Activated T-cell treated with anti-CD3 and anti-CD28 coated beads for 4 hours (primary cell): ENCODE results near the gene SLC4A4.

Experiments used
- DNase-seq: peaks from one replicate; pipeline ENCODE4 v3.0.0-alpha.2; 2020

The SLC4A4 gene

DNA sequence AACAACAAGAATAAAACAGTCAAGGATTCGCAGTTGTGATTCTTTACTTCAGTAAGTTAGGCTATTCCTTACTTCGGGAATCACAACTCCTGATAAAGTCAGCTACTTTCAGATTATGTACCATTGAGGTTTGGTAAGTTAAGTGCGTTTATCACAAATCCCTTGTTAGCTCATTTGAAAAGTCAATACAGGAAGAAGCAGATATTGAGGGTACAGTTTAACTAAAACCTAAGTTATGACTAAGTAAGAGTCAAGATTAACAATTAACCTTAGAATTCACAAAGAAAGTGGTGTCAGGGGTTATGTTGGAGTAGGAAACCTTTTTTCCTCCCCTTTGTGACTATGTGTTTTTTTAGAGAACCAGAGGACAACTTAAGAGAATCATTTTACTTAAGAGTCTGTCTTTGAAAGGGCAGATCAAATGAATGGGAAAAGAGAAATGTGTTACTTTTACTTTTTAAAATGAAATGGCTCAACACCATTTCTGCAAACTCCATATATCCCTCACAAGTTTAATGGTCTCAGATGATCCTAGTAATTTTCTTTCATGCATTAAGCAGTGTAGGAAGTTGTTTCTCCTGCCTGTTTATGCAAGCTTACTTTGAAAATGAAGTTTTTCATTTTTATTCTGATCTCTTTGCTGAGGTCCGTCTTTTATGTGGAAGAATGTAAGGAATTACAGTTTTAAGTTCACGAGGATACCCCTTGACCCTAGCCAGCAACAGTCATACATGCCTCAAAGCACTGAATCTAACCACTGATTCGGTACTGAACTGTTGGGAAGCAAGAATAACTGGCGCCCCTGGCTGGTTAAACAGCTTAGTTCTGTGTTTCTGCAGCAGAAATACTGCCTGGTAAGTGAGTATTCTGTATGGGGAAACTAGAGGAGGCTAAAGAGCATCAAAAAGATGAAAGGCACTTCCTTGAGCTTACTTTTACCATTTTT is 211.7 kb downstream of the SLC4A4 start:
- no peak for DNase-seq

- no peak for DNase-seq
Measured at GRCh38 chr4:71553605-71554004, 214.8 kb downstream of the SLC4A4 start.

DNA sequence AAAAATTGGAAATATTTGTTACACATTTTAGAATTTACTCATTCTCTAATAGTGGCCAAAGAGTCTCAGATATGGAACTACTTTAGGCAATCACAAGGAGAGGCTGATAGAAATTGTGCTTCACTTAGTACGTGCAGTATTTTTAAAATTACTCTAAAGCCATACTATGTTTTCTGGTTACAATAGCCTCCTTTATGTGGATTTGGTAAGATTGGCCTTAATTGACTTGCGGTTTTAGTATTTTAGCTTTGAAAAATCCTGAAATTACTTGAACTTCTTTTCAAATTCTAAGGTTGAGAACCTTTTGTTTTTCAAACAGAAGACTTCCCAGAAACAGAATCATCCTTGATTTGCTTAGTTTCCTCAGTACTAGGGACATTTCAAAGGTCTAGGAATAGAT is 215.2 kb downstream of the SLC4A4 start:
- no peak for DNase-seq

- no peak for DNase-seq
Measured at GRCh38 chr4:71558248-71558647, 219.4 kb downstream of the SLC4A4 start.

- no peak for DNase-seq
Measured at GRCh38 chr4:71559957-71560571, 221.2 kb downstream of the SLC4A4 start.

DNA sequence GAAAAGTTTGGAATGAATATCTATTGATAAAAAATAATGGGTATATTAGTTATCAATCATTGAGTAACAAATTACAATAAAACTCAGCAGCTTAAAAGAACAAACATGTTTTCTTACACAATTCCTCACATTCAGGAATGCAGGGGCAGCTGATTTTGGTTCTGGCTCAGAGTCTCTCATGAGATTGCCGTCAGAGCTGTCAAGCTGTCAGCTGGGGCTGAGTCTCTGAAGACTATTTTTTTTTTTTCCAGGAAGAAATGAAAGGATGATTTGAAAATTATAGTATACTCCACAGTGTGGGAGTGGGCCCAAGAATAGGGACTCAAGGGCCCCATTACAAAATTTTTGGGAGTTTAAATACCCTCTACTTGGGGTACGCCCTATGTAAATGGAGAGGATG is 226.0 kb downstream of the SLC4A4 start:
- DNase-seq = no peak

- DNase-seq = no peak
Measured at GRCh38 chr4:71566856-71567255, 228.0 kb downstream of the SLC4A4 start.

GRCh38 chr4:71568131-71568530 is 229.3 kb downstream of the SLC4A4 start:
- DNase-seq = no peak

GRCh38 chr4:71570492-71570891 is 231.7 kb downstream of the SLC4A4 start:
- no peak for DNase-seq

GRCh38 chr4:71571346-71571745 is 232.5 kb downstream of the SLC4A4 start:
- no peak for DNase-seq

- DNase-seq = no peak
Measured at GRCh38 chr4:71583971-71584370, 245.2 kb downstream of the SLC4A4 start.

DNA sequence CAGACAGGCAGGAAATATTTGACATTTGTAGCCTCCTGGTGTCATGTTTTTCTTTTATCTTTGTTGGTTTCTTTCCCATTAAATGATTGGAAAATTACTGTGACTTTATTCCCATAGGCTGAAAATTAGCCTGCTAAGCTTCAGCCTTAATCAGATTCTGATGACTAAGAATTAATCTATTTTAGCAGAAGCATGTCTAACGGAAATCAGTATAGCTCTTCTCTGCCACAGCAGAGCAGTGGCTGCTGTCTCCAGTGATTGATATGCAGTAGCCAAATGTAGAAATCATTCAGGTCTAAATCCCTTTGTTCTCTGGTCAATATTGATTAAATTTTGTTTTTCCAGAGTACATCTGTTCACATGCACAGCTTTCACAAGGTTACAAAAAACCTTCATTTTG is 245.8 kb downstream of the SLC4A4 start:
- no peak for DNase-seq

DNA sequence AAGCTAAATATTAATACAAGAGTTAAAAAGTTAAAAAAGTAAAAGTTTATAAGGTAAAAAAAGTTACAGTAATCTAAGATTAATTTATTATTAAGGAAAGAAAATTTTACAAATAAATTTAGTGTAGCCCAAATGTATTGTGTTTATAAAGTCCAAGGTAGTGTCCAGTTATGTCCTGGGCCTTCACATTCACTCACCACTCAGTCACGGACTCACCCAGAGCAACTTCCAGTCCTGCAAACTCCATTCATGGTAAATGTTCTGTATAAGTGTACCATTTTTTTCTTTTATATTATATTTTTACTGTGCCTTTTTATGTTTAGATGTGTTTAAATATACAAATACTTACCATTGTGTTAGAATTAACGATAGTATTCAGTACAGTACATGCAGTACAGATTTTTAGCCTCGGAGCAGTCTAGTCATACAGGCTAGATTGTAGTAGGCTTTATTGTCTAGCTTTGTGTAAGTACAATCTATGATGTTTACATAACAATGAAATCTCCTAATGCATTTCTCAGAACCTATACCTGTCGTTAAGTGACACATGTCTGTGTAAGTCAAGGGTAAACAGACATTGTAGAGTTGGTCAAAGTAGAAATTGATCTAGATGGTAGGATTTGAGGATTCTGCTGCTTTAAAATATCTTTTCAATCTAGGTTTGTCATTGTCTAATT is 247.4 kb downstream of the SLC4A4 start:
- no peak for DNase-seq

- DNase-seq = no peak
Measured at GRCh38 chr4:71587995-71588394, 249.2 kb downstream of the SLC4A4 start.

GRCh38 chr4:71592793-71593192 is 254.0 kb downstream of the SLC4A4 start:
- no peak for DNase-seq

GRCh38 chr4:71593311-71593710 is 254.5 kb downstream of the SLC4A4 start:
- DNase-seq = no peak

DNA sequence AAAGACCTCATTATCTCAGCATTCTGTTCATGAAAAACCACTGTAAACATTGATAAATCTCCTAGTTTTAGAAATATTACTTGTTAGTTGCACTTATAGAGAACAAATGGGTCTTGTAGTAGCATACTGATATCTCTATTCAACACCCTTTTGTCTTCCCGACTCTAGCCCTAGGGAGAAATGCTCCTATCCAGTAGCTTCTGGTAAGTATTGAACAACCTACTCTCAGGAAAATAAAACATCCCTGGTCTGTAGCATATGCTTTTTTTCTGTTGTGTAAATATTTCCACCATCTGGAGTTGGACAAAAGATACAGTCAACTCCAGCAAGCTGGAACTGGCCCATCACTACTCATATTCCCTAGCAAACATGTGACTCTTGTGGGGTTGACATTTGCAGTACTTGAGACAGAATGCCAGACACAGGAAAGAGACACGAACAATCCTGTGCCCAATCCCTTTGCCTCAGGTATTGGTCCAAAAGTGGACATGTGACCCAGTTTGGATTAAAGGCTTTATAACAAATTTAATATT is 256.8 kb downstream of the SLC4A4 start:
- DNase-seq = no peak

DNA sequence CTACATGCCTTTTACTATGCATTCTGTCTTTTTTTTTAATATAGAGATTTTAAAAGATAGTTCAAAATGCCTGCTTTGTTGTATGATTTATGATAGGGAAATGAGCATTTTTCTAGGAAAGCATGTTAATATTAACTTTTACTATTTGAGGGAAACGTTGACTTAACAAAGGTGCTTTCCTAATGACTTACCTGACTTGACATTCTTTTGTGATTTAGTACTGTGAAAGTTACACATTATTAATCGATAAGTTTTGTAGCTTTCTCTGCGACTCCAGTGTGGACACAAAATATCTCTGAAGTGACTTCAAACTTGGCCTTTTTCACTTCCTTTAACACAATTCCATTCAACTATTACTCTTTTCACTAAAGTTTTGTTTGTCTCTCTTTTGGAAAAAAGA is 260.8 kb downstream of the SLC4A4 start:
- no peak for DNase-seq

GRCh38 chr4:71602289-71602900 is 263.6 kb downstream of the SLC4A4 start:
- no peak for DNase-seq

DNA sequence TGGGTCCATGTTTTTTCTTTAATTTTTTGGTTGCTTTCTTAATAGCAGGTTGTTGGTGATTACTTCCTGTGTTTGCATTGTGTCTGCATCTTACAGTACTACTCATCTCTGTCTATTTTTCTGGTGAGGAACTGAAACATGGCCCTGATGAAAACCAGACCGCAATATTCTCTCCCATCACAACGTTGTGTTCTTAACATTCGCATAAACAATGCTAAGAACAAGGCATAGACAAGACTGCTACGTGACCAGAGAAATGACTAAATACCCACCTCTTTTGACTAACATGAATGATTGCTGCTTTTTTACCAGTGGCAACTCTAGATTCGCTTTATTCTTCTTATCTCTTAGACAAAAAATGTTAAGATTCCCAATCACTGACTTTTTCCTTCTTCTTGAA is 266.0 kb downstream of the SLC4A4 start:
- no peak for DNase-seq

DNA sequence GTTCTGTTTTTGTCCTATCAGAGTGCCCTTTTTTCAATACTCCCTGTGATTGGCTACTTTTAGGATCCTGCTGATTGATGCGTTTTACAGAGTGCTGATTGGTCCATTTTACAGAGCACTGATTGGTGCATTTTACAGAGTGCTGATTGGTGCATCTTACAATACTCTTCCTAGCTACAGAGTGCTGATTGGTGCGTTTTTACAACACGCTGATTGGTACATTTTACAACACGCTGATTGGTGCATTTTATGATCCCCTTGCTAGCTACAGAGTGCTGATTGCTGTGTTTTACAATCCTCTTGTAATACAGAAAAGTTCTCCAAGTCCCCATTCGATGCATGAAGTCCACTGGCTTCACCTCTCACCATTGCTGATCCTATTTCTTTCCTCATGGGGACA is 268.3 kb downstream of the SLC4A4 start:
- no peak for DNase-seq

DNA sequence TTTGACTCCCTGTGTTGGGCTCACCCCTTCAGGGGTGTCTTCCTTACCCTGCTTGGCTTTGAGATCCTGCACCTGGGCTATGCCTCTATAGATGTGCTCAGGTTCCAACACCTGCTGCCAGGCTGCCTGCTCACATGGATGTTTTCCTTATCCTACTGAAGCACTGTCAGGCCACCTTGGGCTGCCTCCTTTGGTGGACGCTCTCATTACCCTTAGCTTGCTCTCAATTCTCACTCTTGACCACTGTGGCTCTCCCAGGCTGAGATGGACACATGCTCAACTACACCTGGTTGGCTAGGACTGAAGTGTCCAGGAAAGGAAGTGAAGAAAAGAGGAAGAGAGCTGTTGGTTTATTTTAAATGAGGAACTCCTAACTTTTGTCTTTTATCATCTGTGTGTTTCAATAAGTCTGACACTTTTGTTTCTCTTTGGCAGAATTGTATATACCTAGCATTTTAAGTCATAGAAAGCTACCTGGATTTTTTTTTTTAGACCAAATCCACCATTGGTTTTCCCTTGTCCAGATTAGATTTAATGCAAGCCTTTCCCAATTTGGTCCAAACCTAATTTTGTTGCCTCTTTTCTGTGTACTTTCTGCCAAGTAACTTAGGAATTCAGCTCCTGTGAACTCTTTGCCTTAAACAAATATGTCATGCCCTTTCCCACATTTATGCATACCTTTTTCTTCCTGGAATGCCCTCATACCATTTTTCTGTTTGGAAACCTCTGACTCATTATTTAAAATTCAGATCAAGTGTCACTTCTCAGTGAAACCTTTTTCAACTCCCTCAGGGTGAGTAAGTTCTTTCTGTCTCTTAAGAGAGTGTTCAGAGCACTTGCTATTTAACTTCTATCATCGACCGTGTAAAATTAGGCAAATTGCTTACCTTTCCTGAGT is 269.2 kb downstream of the SLC4A4 start:
- DNase-seq = no peak
